HCT116 (cell line): ENCODE results near the gene DIS3L2. TPM values are rescaled to one million over a fixed set of nuclear protein-coding genes. Genes with fewer than 3 reads are reported as not detected.

Experiments used
- ATAC-seq: fragments of 200-7000 bp; cut with Tn5 transposase; 2 replicates; pipeline ENCODE4 v1.9.1; 2020; ENCODE audit warnings: mild to moderate bottlenecking, moderate library complexity
- BruUV-seq: library from RNA; stranded (reverse); fragments of 400-500 nt; replicated peaks from 2 replicates; lab custom pipeline; 2021; lab: Mats Ljungman, UMichigan
- CTCF ChIA-PET: fragments of 300-600 bp; sonication (Branson Sonifier 250); formaldehyde crosslinking; loops from one replicate; lab custom pipeline; 2021; ENCODE audit warnings: antibody characterized with exemption; lab: Charles Lee
- POLR2A ChIA-PET: fragments of 300-600, 350-600 bp; sonication (Branson Sonifier 250); formaldehyde crosslinking; loops from one replicate; lab custom pipeline; 2021; ENCODE audit warnings: antibody characterized with exemption; lab: Charles Lee
- RAD21 ChIA-PET, 2 experiments: fragments of 300-600 bp; sonication (Branson Sonifier 250); formaldehyde crosslinking; loops; one replicate each; lab custom pipeline; 2023; ENCODE audit warnings: low total read pairs in 2 of 2; ENCODE audit not compliant: uncharacterized antibody in 2 of 2, unreplicated experiment in 2 of 2, low non-redundant PET in 1 of 2; lab: Charles Lee
- DNase-seq: peaks from one replicate; pipeline ENCODE4 v3.0.0-alpha.2; 2010; ENCODE audit warnings: low read depth, low spot score
- H2AFZ ChIP-seq: fragments of 200-600 bp; shearing (Covaris generic), sonication (generic); 2 replicates; pipeline ENCODE4 v1.6.1; 2017; ENCODE audit warnings: low read depth, mixed run types, mixed read lengths, antibody characterized with exemption, low read length; ENCODE audit not compliant: poor library complexity, severe bottlenecking
- H3K27ac ChIP-seq: 2 replicates; pipeline ENCODE4 v1.5.1; 2012; ENCODE audit warnings: low read depth, low read length
- H3K27me3 ChIP-seq: fragments of 200-600 bp; sonication (generic); 2 replicates; pipeline ENCODE4 v1.6.1; 2016; ENCODE audit warnings: mixed run types, low read length, mixed read lengths; ENCODE audit not compliant: insufficient read depth
- H3K36me3 ChIP-seq, 2 experiments: fragments of 200-500 bp in 1 of 2; fragments of 200-600 bp in 1 of 2; sonication (Bioruptor generic) in 1 of 2; sonication (generic) in 1 of 2; 2 replicates each; pipeline versions ENCODE4 v1.5.1 to v1.6.1; 2014 to 2016; ENCODE audit warnings: low read length in 2 of 2, inconsistent platforms in 1 of 2, mixed read lengths in 1 of 2, mixed run types in 1 of 2; ENCODE audit not compliant: insufficient read depth in 2 of 2, control insufficient read depth in 1 of 2
- H3K4me1 ChIP-seq, 2 experiments: fragments of 200-600 bp in 1 of 2; sonication (generic) in 1 of 2; 2 replicates each; pipeline versions ENCODE4 v1.5.1 to v1.6.1; 2012 to 2017; ENCODE audit warnings: low read length in 2 of 2, inconsistent platforms in 1 of 2, mild to moderate bottlenecking in 1 of 2, mixed read lengths in 1 of 2, mixed run types in 1 of 2, moderate library complexity in 1 of 2; ENCODE audit not compliant: insufficient read depth in 2 of 2, control insufficient read depth in 1 of 2
- H3K4me2 ChIP-seq: fragments of 200-600 bp; sonication (generic); 2 replicates; pipeline ENCODE4 v1.6.1; 2017; ENCODE audit warnings: mixed run types, low read length, mixed read lengths
- H3K4me3 ChIP-seq, 2 experiments: fragments of 200-600 bp in 1 of 2; sonication (generic) in 1 of 2; replicated peaks in 1 of 2; 2 replicates each; pipeline ENCODE4 v1.5.1; 2011 to 2016; ENCODE audit warnings: low read length in 2 of 2, control low read depth in 1 of 2, low read depth in 1 of 2, mild to moderate bottlenecking in 1 of 2, mixed read lengths in 1 of 2, mixed run types in 1 of 2
- H3K79me2 ChIP-seq: fragments of 200-600 bp; sonication (generic); 2 replicates; pipeline ENCODE4 v1.6.1; 2017; ENCODE audit warnings: mild to moderate bottlenecking, mixed run types, low read length, moderate library complexity, mixed read lengths; ENCODE audit not compliant: insufficient read depth
- H3K9ac ChIP-seq: fragments of 200-600 bp; sonication (generic); 2 replicates; pipeline ENCODE4 v1.6.1; 2016; ENCODE audit warnings: low read length, mixed read lengths
- H3K9me2 ChIP-seq: fragments of 200-600 bp; sonication (generic), shearing (Covaris generic); 2 replicates; pipeline ENCODE4 v1.6.1; 2017; ENCODE audit warnings: mixed run types, mild to moderate bottlenecking, moderate library complexity; ENCODE audit not compliant: insufficient read depth
- H3K9me3 ChIP-seq, 2 experiments: fragments of 200-500 bp in 1 of 2; fragments of 200-600 bp in 1 of 2; sonication (Bioruptor generic) in 1 of 2; sonication (generic) in 1 of 2; 2 replicates each; pipeline ENCODE4 v1.6.1; 2014 to 2017; ENCODE audit warnings: low read length in 2 of 2, mixed read lengths in 2 of 2, inconsistent platforms in 1 of 2, low read depth in 1 of 2, mild to moderate bottlenecking in 1 of 2, mixed run types in 1 of 2, moderate library complexity in 1 of 2; ENCODE audit not compliant: control insufficient read depth in 1 of 2, insufficient read depth in 1 of 2
- H4K20me1 ChIP-seq: fragments of 200-600 bp; sonication (generic), shearing (Covaris generic); 2 replicates; pipeline ENCODE4 v1.6.1; 2017; ENCODE audit warnings: mixed run types, mild to moderate bottlenecking, moderate library complexity; ENCODE audit not compliant: insufficient read depth
- CBX3 ChIP-seq: IDR thresholded peaks from 2 replicates; pipeline ENCODE4 v1.6.1; 2012; ENCODE audit warnings: low read depth
- CEBPB ChIP-seq: IDR thresholded peaks from 2 replicates; pipeline ENCODE4 v1.6.1; 2012; ENCODE audit warnings: low read depth
- EGR1 ChIP-seq: IDR thresholded peaks from 2 replicates; pipeline ENCODE4 v1.6.1; 2012; ENCODE audit warnings: low read depth
- ELF1 ChIP-seq: IDR thresholded peaks from 2 replicates; pipeline ENCODE4 v1.6.1; 2012; ENCODE audit warnings: low read depth, borderline replicate concordance
- EZH2 ChIP-seq: fragments of 200-600 bp; sonication (generic); IDR thresholded peaks from 2 replicates; pipeline ENCODE4 v1.6.1; 2017; ENCODE audit warnings: antibody characterized with exemption, mixed run types
- EZH2phosphoT487 ChIP-seq: fragments of 200-600 bp; IDR thresholded peaks from 2 replicates; pipeline ENCODE4 v1.6.1; 2018; ENCODE audit warnings: antibody characterized with exemption, borderline replicate concordance
- FOSL1 ChIP-seq: IDR thresholded peaks from 2 replicates; pipeline ENCODE4 v1.6.1; 2012; ENCODE audit warnings: low read depth
- JUND ChIP-seq: IDR thresholded peaks from 2 replicates; pipeline ENCODE4 v1.6.1; 2012
- POLR2A ChIP-seq: IDR thresholded peaks from 2 replicates; pipeline ENCODE4 v1.7.0; 2011; ENCODE audit warnings: borderline replicate concordance; ENCODE audit not compliant: insufficient read depth, insufficient read length; ENCODE audit errors: extremely low read depth
- RAD21 ChIP-seq: IDR thresholded peaks from 2 replicates; pipeline ENCODE4 v1.6.1; 2012; ENCODE audit warnings: low read depth, mild to moderate bottlenecking
- SP1 ChIP-seq: IDR thresholded peaks from 2 replicates; pipeline ENCODE4 v1.6.1; 2012; ENCODE audit warnings: low read depth
- SRF ChIP-seq: IDR thresholded peaks from 2 replicates; pipeline ENCODE4 v1.6.1; 2012; ENCODE audit warnings: low read depth
- TCF7L2 ChIP-seq: IDR thresholded peaks from 2 replicates; pipeline ENCODE4 v1.7.0; 2011; ENCODE audit warnings: borderline replicate concordance, inconsistent platforms; ENCODE audit not compliant: insufficient read depth, insufficient read length; ENCODE audit errors: extremely low read depth
- YY1 ChIP-seq: IDR thresholded peaks from 2 replicates; pipeline ENCODE4 v1.6.1; 2011; ENCODE audit warnings: low read length, low read depth, moderate library complexity, mild to moderate bottlenecking; ENCODE audit not compliant: insufficient replicate concordance; ENCODE audit errors: extremely low read depth
- ZFX ChIP-seq: fragments of 450-650 bp; IDR thresholded peaks from 2 replicates; pipeline ENCODE4 v1.6.1; 2017
- ZNF274 ChIP-seq: fragments of 200-500 bp; sonication (Bioruptor generic); IDR thresholded peaks from 2 replicates; pipeline ENCODE4 v1.6.1; 2014; ENCODE audit warnings: mild to moderate bottlenecking, low read depth, low read length, inconsistent platforms
- intact Hi-C: fragments of 100-400 bp; cut with micrococcal nuclease; formaldehyde crosslinking; loops from 2 replicates; pipeline ENCODE4 v1.10.0; 2022
- total RNA-seq: library from RNA; stranded (reverse); gene quantifications from one replicate; pipeline ENCODE4 v1.2.1, GENCODE V29; 2021; ENCODE audit not compliant: unreplicated experiment
- TF ChIP-seq, protein P1 (sequence below): IDR thresholded peaks from 2 replicates; pipeline ENCODE4 v1.6.1; 2012
- TF ChIP-seq, protein P2 (sequence below): IDR thresholded peaks from 2 replicates; pipeline ENCODE4 v1.6.1; 2012
- TF ChIP-seq, protein P3 (sequence below): IDR thresholded peaks from 2 replicates; pipeline ENCODE4 v1.6.1; 2012; ENCODE audit warnings: low read depth

The DIS3L2 gene
- total RNA-seq, 1 experiment from 2014 or later, result 42.5 TPM

DNA sequence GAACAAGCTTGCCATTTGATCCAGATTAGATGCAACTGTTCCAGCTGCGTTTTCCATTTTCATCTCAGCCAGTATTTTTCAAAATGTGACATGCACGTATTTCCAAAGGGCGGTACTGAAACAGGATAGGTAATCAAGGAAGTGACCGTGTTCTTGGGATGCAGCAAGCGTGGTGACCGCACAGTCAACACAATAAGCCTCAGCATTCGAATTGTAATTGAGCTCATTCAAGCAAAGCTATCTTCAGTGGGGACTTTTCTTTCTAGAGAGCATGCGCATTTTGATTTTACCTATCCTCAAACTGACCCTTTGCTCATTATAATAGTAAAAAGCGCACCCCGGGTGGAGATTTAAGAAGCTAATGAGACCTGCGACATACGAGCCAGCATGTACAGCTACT is 413.7 kb downstream of the DIS3L2 start:
- ATAC-seq, result no peak
- Histone ChIP-seq H4K20me1 (no peaks in the 10 kb centered on the region), H3K36me3 (no peaks in the 10 kb centered on the region), H3K4me3 (no peak overlapping the region), H3K27me3 (no peaks in the 10 kb centered on the region), H3K9ac (no peak overlapping the region), H3K27ac (no peak overlapping the region), H3K79me2 (no peaks in the 10 kb centered on the region), H3K9me2 (no peaks in the 10 kb centered on the region), H3K9me3 (no peaks in the 10 kb centered on the region), H3K4me1 (peaks cover 3 to 10% of the 10 kb centered on the region in 2 experiments; a peak in 3 of 4 replicates), H3K4me2 (no peak overlapping the region), H2AFZ (no peak overlapping the region)
- intact Hi-C loops, result no loop called here
- TF ChIP-seq, protein P1, sequence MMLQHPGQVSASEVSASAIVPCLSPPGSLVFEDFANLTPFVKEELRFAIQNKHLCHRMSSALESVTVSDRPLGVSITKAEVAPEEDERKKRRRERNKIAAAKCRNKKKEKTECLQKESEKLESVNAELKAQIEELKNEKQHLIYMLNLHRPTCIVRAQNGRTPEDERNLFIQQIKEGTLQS, result no peak
- TF ChIP-seq CEBPB (no peak), ZNF274 (no peak), CBX3 (no peak), FOSL1 (no peak), SP1 (no peak), EZH2phosphoT487 (no peak), TCF7L2 (no peak), EGR1 (no peak)
- TF ChIP-seq, protein P2, sequence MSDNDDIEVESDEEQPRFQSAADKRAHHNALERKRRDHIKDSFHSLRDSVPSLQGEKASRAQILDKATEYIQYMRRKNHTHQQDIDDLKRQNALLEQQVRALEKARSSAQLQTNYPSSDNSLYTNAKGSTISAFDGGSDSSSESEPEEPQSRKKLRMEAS, result no peak
- CTCF ChIA-PET, result no interaction called here
- no TSS peak for BruUV-seq
- RAD21 ChIA-PET, result no interaction called here
- DNase-seq, result no peak
- POLR2A ChIA-PET, result no interaction called here

DNA sequence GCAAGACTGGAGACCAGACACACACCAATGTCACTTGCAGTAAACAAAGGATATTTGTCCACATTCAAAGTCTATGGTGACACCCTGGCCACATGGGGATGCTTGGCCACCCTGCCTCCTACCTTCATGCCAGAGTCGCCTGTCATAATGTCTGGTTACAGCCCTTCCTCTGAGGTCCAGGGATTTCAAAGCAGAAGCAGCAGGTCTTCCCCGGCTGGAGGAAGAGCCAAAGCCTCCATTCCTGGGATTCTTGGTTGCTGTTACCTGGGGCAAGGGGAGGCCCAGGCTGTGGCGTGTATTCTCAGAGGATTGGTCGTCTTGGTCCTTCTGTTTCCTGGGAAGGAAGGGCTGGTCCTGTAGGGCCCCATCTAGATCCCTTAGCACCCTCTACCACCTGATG is 414.7 kb downstream of the DIS3L2 start:
- intact Hi-C loops, result no loop called here
- ChIA-PET RAD21 (no interaction called here), POLR2A (no interaction called here), CTCF (no interaction called here)
- H2AFZ ChIP-seq, result no peak overlapping the region
- H3K36me3 ChIP-seq, result no peaks in the 10 kb centered on the region
- no peaks in the 10 kb centered on the region for H3K79me2 ChIP-seq
- H3K9ac ChIP-seq, result no peak overlapping the region
- H3K4me1 ChIP-seq, result peaks cover 3 to 10% of the 10 kb centered on the region in 2 experiments; a peak in 3 of 4 replicates
- no peak overlapping the region for H3K4me3 ChIP-seq
- H3K9me3 ChIP-seq, result no peaks in the 10 kb centered on the region
- no peak for TF ChIP-seq ZNF274
- no peak for TF ChIP-seq TCF7L2
- TF ChIP-seq YY1, result no peak
- TF ChIP-seq, protein P3, sequence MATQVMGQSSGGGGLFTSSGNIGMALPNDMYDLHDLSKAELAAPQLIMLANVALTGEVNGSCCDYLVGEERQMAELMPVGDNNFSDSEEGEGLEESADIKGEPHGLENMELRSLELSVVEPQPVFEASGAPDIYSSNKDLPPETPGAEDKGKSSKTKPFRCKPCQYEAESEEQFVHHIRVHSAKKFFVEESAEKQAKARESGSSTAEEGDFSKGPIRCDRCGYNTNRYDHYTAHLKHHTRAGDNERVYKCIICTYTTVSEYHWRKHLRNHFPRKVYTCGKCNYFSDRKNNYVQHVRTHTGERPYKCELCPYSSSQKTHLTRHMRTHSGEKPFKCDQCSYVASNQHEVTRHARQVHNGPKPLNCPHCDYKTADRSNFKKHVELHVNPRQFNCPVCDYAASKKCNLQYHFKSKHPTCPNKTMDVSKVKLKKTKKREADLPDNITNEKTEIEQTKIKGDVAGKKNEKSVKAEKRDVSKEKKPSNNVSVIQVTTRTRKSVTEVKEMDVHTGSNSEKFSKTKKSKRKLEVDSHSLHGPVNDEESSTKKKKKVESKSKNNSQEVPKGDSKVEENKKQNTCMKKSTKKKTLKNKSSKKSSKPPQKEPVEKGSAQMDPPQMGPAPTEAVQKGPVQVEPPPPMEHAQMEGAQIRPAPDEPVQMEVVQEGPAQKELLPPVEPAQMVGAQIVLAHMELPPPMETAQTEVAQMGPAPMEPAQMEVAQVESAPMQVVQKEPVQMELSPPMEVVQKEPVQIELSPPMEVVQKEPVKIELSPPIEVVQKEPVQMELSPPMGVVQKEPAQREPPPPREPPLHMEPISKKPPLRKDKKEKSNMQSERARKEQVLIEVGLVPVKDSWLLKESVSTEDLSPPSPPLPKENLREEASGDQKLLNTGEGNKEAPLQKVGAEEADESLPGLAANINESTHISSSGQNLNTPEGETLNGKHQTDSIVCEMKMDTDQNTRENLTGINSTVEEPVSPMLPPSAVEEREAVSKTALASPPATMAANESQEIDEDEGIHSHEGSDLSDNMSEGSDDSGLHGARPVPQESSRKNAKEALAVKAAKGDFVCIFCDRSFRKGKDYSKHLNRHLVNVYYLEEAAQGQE, result no peak
- TF ChIP-seq ZFX, result no peak
- no peak for TF ChIP-seq ELF1
- no peak for TF ChIP-seq FOSL1
- TF ChIP-seq CEBPB, result no peak
- no peak for TF ChIP-seq JUND
- TF ChIP-seq RAD21, result no peak
- TF ChIP-seq POLR2A, result no peak
- no peak for TF ChIP-seq EZH2phosphoT487
- TF ChIP-seq EZH2, result no peak
- no peak for TF ChIP-seq SRF
- no peak for TF ChIP-seq CBX3
- TF ChIP-seq EGR1, result no peak
- TF ChIP-seq, protein P2, result no peak
- no peak for ATAC-seq
- DNase-seq, result no peak
- BruUV-seq, result no TSS peak
- H3K27me3 ChIP-seq, result no peaks in the 10 kb centered on the region
- no peaks in the 10 kb centered on the region for H3K9me2 ChIP-seq
- no peak overlapping the region for H3K4me2 ChIP-seq
- no peak overlapping the region for H3K27ac ChIP-seq
- H4K20me1 ChIP-seq, result no peaks in the 10 kb centered on the region
